Fibroblast of lung (primary cell): ENCODE results near the gene ADGRA3. TPM values are rescaled to one million over a fixed set of nuclear protein-coding genes. Genes with fewer than 3 reads are reported as not detected.

Source experiments
- DNase-seq, 2 donors: peaks; one replicate each; pipeline versions ENCODE4 v3.0.0 to v3.0.0-alpha.2; 2010; ENCODE audit warnings: low read depth in 2 of 2
- H2AFZ ChIP-seq: 2 replicates; pipeline ENCODE4 v1.5.1; 2012; ENCODE audit warnings: low read length, control low read depth, inconsistent platforms
- H3K27ac ChIP-seq: 2 replicates; pipeline ENCODE4 v1.5.1; 2011; ENCODE audit warnings: low read length, control low read depth; ENCODE audit not compliant: insufficient read depth
- H3K27me3 ChIP-seq: 2 replicates; pipeline ENCODE4 v1.5.1; 2011; ENCODE audit warnings: mild to moderate bottlenecking, low read length; ENCODE audit not compliant: control insufficient read depth, insufficient read depth
- H3K36me3 ChIP-seq: 2 replicates; pipeline ENCODE4 v1.5.1; 2011; ENCODE audit warnings: low read length; ENCODE audit not compliant: control insufficient read depth, insufficient read depth
- H3K4me1 ChIP-seq: 2 replicates; pipeline ENCODE4 v1.5.1; 2011; ENCODE audit warnings: low read length; ENCODE audit not compliant: control insufficient read depth, insufficient read depth; ENCODE audit errors: extremely low read depth
- H3K4me2 ChIP-seq: 2 replicates; pipeline ENCODE4 v1.5.1; 2011; ENCODE audit warnings: low read length, control low read depth; ENCODE audit not compliant: insufficient read depth; ENCODE audit errors: extremely low read depth
- H3K4me3 ChIP-seq, 4 experiments: fragments of 200-600 bp in 1 of 4; sonication (generic) in 1 of 4; replicated peaks in 1 of 4; 2 replicates each; pipeline ENCODE4 v1.5.1; 2011 to 2016; ENCODE audit warnings: low read length in 4 of 4, low read depth in 3 of 4, mild to moderate bottlenecking in 3 of 4, control low read depth in 2 of 4, inconsistent platforms in 1 of 4, mixed read lengths in 1 of 4; ENCODE audit not compliant: insufficient read depth in 1 of 4; ENCODE audit errors: control extremely low read depth in 1 of 4
- H3K79me2 ChIP-seq: 2 replicates; pipeline ENCODE4 v1.5.1; 2012; ENCODE audit warnings: mild to moderate bottlenecking, low read length, inconsistent platforms; ENCODE audit not compliant: control insufficient read depth, insufficient read depth
- H3K9ac ChIP-seq: 2 replicates; pipeline ENCODE4 v1.5.1; 2011; ENCODE audit warnings: mild to moderate bottlenecking, low read length, control low read depth; ENCODE audit not compliant: insufficient read depth
- H3K9me3 ChIP-seq: 2 replicates; pipeline ENCODE4 v1.5.1; 2012; ENCODE audit warnings: low read depth, low read length; ENCODE audit not compliant: control insufficient read depth, insufficient read depth
- H4K20me1 ChIP-seq: 2 replicates; pipeline ENCODE4 v1.5.1; 2011; ENCODE audit warnings: low read length; ENCODE audit not compliant: control insufficient read depth, insufficient read depth; ENCODE audit errors: extremely low read depth
- EZH2 ChIP-seq: IDR thresholded peaks from 2 replicates; pipeline ENCODE4 v1.5.1; 2012; ENCODE audit warnings: low read length, control low read depth, mild to moderate bottlenecking; ENCODE audit errors: missing control alignments
- polyA plus RNA-seq, 2 donors: library from polyadenylated mRNA; depleted of rRNA in 1 of 2; stranded (reverse) in 1 of 2; unstranded in 1 of 2; fragments of >200 nt; gene quantifications; 2 replicates each; pipeline ENCODE4 v1.2.1, GENCODE V29; 2011 to 2012; ENCODE audit warnings: missing spikeins in 1 of 2
- total RNA-seq: library from RNA; depleted of rRNA; stranded (reverse); fragments of >200 nt; gene quantifications from 2 replicates; pipeline ENCODE4 v1.2.1, GENCODE V29; 2014
- TF ChIP-seq, protein P1 (sequence below), 2 donors: IDR thresholded peaks in 1 of 2; conservative IDR thresholded peaks in 1 of 2; 1 replicate in 1 of 2; 2 replicates in 1 of 2; pipeline ENCODE4 v1.5.1; 2011 to 2012; ENCODE audit warnings: low read length in 2 of 2, control low read depth in 1 of 2, inconsistent platforms in 1 of 2, low read depth in 1 of 2, mild to moderate bottlenecking in 1 of 2

The ADGRA3 gene
- total and polyA plus RNA-seq, 2 donors (not counting 1 experiment from before 2014, with no cell fraction given): 13.0 to 15.2 TPM

GRCh38 chr4:22338796-22339195 lies 177.1 kb downstream of the ADGRA3 start:
- Histone ChIP-seq H2AFZ (no peak overlapping the region), H3K4me2 (no peak overlapping the region), H3K27me3 (no peaks in the 10 kb centered on the region), H4K20me1 (no peaks in the 10 kb centered on the region), H3K9ac (no peak overlapping the region), H3K79me2 (no peaks in the 10 kb centered on the region), H3K36me3 (no peaks in the 10 kb centered on the region), H3K4me3 (no peak overlapping the region), H3K27ac (no peak overlapping the region), H3K4me1 (no peaks in the 10 kb centered on the region), H3K9me3 (no peaks in the 10 kb centered on the region)
- DNase-seq: no peak
- no peak for TF ChIP-seq EZH2
- TF ChIP-seq, protein P1, sequence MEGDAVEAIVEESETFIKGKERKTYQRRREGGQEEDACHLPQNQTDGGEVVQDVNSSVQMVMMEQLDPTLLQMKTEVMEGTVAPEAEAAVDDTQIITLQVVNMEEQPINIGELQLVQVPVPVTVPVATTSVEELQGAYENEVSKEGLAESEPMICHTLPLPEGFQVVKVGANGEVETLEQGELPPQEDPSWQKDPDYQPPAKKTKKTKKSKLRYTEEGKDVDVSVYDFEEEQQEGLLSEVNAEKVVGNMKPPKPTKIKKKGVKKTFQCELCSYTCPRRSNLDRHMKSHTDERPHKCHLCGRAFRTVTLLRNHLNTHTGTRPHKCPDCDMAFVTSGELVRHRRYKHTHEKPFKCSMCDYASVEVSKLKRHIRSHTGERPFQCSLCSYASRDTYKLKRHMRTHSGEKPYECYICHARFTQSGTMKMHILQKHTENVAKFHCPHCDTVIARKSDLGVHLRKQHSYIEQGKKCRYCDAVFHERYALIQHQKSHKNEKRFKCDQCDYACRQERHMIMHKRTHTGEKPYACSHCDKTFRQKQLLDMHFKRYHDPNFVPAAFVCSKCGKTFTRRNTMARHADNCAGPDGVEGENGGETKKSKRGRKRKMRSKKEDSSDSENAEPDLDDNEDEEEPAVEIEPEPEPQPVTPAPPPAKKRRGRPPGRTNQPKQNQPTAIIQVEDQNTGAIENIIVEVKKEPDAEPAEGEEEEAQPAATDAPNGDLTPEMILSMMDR (conservative IDR thresholded peaks at IDR 0.05 in 1 of 2, IDR thresholded peaks at IDR 0.05 in 1 of 2; ENCODE audit: low read depth in 1 of 2, low read length in 2 of 2): no peak

Other genes starting within 250 kb of the ADGRA3 start
- under 0.01 TPM in 1 of 2 replicates, not detected in the other for gene GBA3, start 176.9 kb upstream of the ADGRA3 start, total RNA-seq
- gene GBA3, start 176.9 kb upstream of the ADGRA3 start, polyA plus RNA-seq: not detected in 2 replicates